HG03439 (cell line): ENCODE results near the gene COL4A2.

Source experiments
- ATAC-seq: cut with Tn5 transposase; IDR thresholded peaks from one replicate; pipeline ENCODE4 v1.9.1; 2021; ENCODE audit warnings: mild to moderate bottlenecking, moderate library complexity; ENCODE audit not compliant: unreplicated experiment

Gene COL4A2

DNA sequence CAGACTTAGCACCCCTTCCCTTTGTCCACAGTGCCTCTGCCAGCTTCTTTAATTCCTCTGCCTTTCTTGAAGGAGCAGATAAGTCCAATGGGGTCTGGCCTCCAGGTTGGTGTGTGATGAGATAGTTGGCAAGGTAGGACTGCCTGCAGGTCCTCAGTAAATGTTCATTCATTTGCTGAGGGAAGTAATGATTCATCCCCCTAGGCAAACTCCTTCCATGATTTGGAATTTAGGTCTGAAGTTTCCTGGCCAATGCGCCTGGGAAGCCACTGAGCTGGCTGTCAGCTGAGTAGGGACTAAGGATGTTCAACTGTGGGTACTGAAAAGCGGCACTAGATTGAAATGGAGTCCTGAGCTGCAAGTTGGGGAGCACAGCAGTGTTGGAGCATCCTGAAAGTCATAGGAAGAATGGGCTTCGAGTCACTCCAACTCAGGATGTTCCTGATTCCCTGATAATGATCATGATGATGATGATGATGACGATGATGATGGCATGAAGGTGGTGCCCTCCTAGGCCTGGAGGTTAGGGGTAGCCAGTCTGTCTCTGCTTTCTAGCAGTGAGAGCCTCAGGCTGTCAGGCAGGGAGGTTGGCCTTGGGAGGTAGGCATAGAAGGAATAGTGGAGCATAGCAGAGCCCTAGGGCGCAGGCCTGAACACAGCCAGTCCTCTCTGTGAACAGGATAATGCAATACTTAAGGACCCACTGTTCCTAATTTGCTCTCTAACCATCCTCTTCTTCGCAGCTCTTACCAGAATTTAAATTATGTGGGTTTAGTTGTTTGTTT is 44.7 kb downstream of the COL4A2 start:
- ATAC-seq: no peak

DNA sequence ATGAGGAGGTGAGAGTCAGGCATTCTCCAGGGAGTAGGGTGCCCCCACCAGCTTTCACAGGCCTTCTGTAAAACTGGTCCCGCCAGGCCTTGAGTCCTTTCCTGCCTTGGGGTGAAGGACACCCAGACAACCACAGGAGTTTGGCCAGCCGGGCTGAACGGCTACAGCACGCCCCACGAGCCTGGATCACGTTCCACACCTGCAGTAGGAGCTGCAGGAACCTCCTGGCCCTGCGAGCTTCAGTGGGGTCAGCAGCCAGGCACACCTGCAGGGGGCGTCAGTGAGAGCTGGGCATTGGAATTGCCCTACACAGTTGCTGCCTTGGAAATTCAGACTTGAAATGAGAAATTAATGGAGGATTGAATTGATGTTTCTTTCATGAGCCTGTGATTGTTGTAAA is 45.7 kb downstream of the COL4A2 start:
- no peak for ATAC-seq

DNA sequence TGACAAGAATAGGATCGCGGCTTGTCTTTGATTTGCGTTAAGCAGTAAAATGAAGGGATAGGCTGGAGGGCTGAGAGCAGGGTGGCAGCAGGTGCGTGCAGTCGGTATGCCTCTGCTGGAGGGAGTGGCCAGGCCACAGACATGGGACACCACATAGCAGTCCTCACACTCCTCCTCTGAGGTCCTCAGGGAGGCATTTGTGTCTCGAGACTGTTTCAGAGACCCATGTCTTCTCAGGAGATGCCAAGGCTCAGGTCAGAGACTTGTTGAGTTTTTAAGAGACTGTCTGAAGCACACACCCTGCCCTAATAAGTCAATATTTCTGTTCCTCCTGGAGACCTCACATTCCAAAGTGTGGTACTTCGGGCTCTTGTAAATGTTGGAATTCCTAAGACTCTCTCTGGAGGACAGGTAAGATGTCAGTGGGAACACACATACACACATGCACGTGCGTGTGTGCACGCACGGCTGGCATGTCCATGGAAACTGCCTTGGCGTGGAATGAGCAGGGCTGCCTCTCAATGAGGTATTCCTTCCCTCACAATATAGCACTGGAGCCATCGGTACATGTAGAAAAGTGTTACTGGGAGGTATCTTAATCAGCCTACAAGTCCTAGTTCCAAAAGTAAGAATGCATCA is 46.4 kb downstream of the COL4A2 start:
- ATAC-seq: no peak

DNA sequence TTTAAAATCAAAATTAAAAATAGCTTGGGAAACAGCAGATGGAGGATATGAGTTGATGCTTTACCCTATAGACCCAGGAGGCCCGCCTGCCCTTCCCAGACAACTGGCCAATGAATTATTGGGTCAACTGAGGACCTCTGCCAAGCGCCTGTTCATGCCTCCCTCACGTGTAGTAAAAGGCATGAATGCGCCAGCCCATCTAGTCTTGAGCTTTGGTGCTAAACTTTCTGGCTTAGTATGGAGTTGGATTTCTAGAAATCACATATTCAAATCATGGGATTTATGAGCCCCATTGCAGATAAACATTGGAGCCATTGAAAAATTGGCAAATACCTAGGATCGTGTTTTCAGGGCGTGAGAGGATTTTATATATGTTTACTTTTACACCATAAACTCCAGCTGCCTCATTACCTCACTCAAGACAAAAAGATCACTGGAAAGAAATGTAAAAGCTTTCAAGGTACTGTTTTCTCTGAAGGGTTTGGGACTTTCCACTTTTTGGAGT is 47.1 kb downstream of the COL4A2 start:
- no peak for ATAC-seq

DNA sequence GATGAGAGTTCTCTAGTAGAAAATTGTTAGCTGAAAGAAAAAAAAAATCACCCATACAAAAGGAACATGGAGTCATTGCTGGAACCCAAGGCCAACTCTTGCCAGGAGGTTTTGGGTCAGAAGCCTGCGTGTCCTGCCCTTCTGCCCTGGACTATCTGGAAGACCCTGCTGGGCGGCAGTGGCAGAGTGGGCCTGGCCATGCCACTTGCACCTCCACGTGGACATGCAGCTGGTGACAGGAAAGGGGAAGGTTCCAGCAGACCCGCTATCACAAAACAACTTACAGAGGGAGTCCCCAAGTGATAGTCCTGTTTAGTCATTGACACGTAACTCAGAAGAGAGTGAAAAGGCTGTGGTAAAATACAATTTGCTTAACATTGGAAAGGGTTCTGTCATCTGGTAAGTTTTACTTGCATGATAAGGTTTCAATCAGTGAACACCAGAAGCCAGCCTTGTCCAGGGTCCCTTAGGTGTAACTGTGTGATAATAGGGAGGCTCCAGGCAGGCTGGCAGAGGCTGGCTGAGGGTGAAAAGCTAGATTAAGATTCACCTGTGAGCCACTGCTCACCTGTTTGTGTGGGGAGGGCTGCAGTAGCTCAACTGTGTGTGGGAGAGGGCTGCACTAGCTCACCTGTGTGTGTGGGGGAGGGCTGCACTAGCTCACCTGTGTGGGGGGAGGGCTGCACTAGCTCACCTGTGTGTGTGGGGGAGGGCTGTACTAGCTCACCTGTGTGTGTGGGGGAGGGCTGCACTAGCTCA is 47.8 kb downstream of the COL4A2 start:
- ATAC-seq: no peak

DNA sequence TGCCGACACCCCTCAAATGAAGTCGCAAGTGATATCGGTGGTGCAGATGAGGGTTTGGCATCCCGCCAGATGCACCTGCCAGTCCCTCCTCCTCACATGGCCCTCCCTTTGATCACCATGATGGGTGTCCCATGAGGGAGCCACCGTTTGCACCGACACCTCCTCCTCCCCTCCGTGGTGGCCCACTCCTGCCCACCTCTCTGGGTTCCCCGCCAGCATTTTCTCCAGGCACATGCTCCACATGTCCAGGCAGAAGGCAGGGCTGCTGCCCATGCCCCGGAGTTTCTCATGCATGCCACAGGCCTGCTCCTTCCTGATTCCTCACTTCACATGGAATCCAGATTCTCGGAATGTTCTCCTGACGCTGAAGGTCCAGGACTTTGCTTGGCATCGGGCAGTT is 49.3 kb downstream of the COL4A2 start:
- ATAC-seq: no peak

DNA sequence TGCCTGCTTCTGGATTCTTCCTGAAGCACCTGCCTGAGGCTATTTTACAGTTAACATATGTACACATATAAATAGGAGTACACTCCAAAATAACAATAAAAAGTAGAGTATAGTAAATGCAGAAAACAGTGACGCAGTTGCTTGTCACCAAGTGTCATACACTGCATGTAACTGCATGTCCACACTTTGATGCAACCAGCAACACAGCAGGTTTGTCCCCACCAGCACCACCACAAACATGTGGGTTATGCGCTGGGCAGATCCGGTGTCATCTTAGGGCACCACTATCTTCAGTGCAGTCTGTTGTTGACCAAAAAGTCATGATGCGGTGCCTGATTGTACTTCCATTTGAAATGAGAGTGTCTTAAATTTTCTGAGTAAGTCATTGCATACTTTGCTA is 51.3 kb downstream of the COL4A2 start:
- no peak for ATAC-seq

DNA sequence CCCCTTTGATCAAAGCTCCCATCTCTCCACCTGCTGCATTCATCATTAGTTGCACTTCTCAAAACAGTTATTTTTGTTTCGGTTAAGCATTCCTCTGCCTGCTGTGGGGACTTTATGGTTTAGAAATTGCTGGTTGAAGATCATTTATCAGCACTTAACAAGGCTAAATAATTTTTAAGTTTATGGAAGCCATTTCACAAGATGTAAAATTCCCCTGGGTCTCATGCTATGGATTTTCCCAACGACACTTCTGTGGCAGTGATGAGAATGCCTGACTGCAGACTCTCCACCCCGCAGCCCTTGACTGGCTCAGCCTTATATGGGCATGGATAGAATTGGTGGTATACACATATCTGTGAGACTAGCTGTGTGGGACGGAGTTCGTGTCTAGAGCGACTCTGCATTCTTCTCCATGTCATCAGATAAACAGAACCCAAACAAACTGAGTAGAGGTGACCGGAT is 52.8 kb downstream of the COL4A2 start:
- no peak for ATAC-seq

DNA sequence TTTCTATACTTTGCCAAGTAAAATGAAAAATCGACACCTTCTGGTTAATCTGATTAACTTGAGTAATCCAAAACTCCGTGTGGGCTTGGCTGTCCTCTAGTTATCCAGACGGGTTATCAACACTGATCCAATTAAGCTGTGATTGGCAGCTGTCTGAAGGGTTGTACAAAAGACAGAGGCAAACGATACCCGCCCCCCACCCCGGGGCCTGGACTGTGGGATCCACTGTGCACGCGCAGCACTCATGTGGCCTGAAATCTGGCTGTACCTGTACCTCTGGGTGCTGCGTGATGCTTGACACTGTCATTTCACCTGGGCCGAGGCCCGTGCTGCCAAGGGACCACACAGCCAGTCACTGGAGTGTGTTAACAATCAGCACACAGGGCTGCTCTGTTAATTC is 53.5 kb downstream of the COL4A2 start:
- no peak for ATAC-seq

DNA sequence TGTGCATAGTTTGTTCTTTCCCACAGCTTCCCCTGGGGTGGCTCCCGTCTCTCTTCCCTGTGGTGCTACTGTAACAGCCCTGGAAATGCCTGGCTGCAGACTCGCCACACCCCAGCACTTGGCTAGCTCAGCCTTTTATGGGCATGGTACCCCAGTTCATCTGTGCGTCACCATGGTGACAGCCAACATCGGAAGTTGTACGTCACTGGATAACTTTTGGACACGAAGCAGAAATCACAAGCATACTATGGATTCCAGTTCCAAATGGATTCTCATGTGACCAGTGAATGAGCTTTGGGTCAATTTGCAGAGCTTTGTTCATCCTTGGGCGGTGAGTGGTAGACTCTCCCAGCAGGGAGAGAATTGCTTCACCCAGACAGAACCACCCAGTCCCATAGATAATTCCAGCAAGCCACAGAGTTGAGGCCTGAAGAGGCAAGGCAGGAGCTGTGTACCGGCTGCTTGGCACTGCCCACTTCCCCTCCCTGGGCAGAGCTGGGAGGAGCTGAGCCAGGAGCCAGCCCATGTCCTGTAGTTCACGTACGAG is 54.4 kb downstream of the COL4A2 start:
- ATAC-seq: no peak

DNA sequence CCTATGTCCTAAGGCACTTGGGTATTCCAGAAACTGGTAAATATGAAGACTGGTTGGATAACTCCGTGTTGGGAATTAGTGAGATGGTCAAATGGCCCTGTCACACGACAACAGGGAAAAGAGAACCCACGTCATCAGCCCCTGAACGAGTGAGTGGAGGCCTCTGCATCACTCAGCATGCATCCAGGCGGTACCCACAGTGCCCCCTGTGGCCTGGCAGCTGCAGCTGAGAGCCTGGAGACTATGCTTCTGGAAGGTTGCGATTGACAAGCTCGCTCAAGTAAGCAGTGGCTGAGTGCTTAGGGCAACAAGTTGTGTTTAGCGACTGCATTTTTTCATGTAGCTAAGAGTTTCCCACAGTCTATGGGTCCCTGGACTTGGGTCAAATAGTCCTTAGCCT is 55.9 kb downstream of the COL4A2 start:
- no peak for ATAC-seq

DNA sequence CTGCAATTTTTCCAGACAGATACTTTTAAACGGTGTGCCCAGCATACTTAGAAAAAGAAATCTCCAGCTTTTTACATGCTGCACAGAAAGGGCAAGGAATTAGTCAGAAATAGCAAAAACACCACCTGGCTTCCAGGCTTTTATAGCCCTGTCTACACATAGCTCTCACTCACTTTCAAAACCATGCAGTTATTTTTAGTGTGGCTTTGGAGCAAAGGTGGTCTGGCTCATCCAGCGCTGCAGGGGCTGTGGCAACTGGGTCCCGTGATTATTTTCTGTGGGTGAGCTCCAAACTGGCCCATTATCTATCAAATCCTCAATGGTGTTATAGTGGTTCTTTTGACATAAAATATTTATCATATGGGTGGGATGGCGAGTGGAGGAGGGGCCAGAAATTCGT is 57.0 kb downstream of the COL4A2 start:
- no peak for ATAC-seq

DNA sequence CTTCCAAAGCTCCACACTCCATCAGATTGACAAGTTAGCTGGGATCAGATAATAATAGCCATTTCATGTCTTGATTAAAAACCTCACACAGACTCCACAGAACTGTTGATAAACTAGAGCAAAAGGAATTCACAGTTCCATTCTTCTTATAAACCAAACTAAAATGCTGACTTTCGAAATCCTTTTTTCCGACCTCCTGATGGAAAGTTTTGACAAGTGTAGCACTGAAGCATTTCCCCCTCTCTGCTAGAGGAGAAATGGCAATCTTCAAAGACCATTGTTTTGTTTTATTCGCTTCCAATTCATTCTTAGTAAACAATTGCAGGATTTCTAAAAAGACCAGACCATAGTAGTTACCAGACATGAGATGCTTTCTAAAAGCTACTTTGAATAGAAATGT is 58.8 kb downstream of the COL4A2 start:
- ATAC-seq: no peak

DNA sequence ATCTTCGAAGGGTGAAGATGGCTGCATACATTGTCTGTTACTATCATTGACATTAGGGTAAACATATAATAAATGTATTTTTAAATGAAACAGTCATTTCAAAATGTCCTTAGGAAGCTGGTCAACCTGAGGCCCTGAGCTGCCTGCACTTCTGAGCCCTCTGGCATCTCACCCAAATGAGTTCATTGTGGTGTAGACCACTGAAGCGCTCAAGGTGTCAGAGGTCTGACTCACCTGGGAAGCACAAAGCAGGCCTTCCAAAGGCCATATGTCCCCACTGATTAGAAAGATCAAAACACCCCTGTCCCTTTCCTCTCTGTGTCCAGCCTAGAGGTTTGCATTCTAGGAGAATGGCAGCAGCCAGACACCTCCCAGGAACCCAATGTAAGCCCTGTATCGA is 59.6 kb downstream of the COL4A2 start:
- no peak for ATAC-seq

DNA sequence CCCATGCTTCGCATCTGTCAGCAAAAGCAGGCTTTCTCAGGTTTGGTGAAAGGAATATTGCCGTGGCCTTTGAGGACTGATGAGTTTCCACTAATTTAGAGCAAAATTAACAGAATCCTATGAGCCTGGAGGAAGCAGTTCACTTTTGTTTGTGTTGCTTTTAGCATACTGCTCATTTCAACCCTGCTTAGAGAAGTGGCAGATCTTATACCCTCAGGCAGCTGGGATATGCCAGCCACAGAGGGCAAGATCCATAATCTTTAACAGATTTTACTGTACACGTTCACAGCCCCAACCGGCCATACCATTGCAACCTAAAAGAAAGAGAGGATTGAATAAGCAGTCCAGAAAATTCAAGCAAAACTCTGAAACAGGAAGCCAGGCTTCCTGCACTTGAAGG is 60.5 kb downstream of the COL4A2 start:
- ATAC-seq: no peak

DNA sequence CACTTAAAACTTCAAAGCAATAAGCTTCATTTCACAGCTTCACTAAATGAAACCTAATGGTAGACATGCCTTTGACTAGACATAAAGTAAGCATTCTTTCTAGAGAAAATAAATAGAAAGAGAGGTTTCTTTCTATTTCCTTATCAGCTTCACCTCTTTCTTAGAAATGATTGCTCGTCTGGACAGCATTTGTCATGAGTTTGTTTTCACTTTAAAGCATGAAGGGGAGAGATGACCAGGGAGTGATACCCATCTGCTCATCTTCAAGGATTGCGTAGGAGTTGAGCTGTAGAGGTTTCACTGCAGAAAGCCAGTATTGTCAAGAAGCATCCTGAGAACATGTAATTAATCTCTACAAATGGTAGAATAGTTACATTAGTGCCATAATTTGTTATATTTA is 61.3 kb downstream of the COL4A2 start:
- no peak for ATAC-seq

DNA sequence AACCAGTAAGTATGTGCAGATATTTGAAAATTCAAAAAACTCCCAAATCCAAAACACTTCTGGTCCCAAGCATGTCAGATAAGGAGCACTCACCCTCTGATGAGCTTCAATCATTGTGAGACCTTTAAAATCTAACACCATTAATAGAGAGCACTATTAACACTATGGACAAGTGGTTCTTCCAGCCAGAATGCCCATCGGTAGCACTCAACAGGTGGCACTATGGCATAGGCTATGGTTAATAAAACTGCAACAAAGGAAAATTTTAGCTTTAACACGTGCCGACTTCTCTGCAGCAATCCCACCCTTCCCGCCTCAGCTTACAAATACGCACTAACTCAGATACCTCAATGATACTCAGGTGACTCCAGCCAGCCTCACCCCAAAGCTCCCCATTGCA is 62.3 kb downstream of the COL4A2 start:
- ATAC-seq: no peak

DNA sequence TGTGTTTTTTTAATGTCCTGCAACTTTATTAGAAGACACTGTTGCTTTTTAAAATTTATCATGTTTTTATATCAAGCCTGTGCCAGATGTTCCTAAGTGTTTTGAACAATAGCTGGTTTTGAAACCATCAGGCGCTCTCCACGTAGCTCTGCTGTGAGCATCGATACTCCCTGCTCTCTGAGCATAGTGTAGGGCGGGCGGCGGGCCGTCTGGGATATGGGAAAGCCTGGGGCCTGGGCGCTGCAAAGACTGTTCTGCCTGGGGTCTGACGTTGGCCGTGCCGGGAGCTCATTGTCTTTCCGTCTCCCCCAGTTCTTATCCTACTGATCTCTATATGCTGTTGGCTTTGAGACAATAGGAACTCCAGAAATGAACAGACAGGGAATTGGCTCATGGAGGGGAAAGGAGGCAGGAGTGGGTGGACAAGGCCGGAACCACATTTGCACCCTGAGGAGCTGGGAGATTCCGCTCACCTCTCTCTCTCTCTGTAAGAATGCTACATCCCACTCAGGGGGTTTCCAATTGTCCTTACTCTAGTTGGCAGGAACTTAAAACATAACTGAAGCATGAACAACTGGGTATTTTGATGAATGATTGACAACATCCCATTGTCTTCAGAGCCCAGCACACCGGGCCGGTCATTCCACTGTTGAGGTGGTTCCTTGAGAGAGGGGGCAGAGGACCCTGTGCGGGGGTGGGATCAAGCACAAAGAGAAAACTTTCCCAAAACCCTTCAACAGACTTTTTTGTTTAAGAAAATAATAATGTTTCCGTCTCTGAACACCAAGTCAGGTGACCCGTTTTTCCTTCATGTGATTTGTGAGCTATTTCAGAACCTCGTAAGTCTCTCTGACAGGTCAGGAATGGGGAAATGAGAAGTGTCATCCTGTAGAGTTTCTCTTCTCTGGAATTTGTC is 64.7 kb downstream of the COL4A2 start:
- ATAC-seq: no peak

DNA sequence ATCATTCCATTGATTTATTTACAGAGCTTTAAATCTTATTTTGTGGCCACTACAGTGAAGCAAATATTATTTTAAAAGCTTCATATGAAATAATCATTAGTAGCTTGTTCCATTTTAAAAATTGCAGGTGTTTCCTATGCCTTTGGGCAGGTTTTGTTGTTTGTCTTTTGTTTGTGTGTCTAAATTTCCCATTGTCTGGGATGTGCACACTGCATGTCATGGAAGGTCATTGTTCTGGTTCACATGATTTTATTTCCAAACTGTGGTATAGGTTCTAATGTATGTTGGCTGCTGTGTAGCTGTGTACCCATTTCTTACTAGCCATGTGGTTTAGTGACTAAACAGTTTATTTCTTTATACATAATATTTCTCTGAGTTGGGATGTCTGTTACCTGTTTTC is 65.6 kb downstream of the COL4A2 start:
- no peak for ATAC-seq

DNA sequence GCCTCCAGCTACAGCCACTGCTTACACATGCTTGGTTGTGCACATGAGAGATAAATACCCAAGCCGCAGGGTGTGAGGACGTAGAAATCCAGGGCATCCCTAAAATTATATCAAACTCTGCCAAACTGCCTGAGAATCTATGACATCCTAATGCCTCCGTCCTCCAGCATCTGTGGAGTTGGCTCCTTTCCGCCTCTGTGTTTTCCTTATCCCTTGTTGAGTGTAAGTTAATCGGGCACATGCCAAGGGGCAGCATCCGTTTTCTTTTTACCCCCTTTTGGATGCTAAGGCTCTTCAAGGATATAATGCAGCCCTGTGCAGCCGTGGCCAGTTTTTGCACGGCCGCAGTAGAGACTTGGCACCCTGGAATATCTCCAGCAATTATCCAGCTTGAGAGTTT is 66.5 kb downstream of the COL4A2 start:
- ATAC-seq: no peak
